Spinal cord (tissue), 10 donors: Measurements from ENCODE around the gene TRDN. TPM values are rescaled to one million over a fixed set of nuclear protein-coding genes. Genes with fewer than 3 reads are reported as not detected.
A peak's percentile ranks its signal among the peaks of the same experiment; 100 is the strongest.

Experiments
- DNase-seq, 6 donors: peaks; one replicate each; pipeline versions ENCODE4 v3.0.0 to v3.0.0-alpha.2; 2013 to 2015; ENCODE audit warnings: low spot score in 6 of 6, low read depth in 4 of 6
- H3K27ac ChIP-seq: one replicate; pipeline ENCODE4 v1.5.1; 2013; ENCODE audit warnings: low read depth, low read length, control low read depth
- H3K27me3 ChIP-seq: one replicate; pipeline ENCODE4 v1.6.1; 2013; ENCODE audit warnings: low read length; ENCODE audit not compliant: control insufficient read depth, insufficient read depth
- H3K36me3 ChIP-seq: one replicate; pipeline ENCODE4 v1.6.1; 2013; ENCODE audit warnings: low read length; ENCODE audit not compliant: control insufficient read depth, insufficient read depth
- H3K4me1 ChIP-seq: one replicate; pipeline ENCODE4 v1.6.1; 2013; ENCODE audit warnings: low read length; ENCODE audit not compliant: control insufficient read depth, insufficient read depth
- H3K4me3 ChIP-seq: one replicate; pipeline ENCODE4 v1.5.1; 2013; ENCODE audit warnings: low read depth, low read length, control low read depth
- H3K9me3 ChIP-seq: one replicate; pipeline ENCODE4 v1.6.1; 2013; ENCODE audit warnings: low read length; ENCODE audit not compliant: control insufficient read depth, insufficient read depth
- WGBS: methylation state at CpG from one replicate; pipeline ENCODE4 v1.1.5; 2013; ENCODE audit warnings: missing lambda C conversion rate; ENCODE audit not compliant: insufficient coverage; 5-methylcytosine and 5-hydroxymethylcytosine counted together
- polyA plus RNA-seq, 2 donors: library from polyadenylated mRNA; unstranded; fragments of 120-200 nt; gene quantifications; one replicate each; pipeline ENCODE4 v1.2.1, GENCODE V29; 2013; ENCODE audit not compliant: insufficient read length in 2 of 2
- total RNA-seq, 2 donors: library from RNA; depleted of rRNA in 1 of 2; stranded (reverse); fragments of 120-200 nt in 1 of 2; fragments of >200 nt in 1 of 2; gene quantifications; one replicate each; pipeline versions ENCODE4 v1.2.3 to v1.2.4, GENCODE V29; 2013 to 2014
- donor health status: healthy.

TRDN gene
- total and polyA plus RNA-seq, 4 donors, result 2.3 to 9.9 (median 3.0) TPM

DNA sequence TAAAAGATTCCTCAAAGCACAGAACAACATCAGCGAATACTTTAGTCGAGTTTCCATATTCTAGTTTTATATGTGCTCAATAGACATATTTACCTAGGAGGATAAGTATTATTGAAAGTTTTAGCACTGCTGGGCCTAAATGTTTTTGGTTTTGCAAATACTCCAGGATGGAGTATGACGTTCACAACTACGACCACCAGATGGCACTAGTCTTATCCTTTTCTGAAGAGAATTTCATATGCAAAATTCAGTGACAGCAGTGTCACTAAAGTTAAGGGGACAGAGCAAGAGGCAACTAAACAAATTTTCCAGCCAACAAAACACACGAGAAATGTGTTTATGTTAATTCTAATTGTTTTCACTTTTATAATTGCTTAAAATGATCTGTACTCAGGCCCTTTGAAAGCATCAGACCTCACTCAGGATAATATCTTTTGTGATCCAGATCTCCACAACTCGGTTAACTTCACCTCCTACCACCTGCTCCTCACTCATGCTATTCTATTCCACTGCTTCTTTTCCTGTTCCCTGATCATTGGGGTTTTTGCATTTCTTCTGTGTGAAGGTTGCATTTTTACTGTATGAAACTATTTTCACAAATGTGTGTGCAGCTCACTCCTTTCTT lies 220.8 kb downstream of the TRDN start:
- no peaks in the 10 kb centered on the region for H3K9me3 ChIP-seq
- no peaks in the 10 kb centered on the region for H3K27me3 ChIP-seq
- WGBS, result 0% methylated on average over 2 of the region's 6 CpGs
- H3K4me1 ChIP-seq, result no peaks in the 10 kb centered on the region
- H3K27ac ChIP-seq, result no peak overlapping the region
- H3K36me3 ChIP-seq, result no peaks in the 10 kb centered on the region
- H3K4me3 ChIP-seq, result no peak overlapping the region
- peak; percentile 59 to 95 (median 66) for DNase-seq

DNA sequence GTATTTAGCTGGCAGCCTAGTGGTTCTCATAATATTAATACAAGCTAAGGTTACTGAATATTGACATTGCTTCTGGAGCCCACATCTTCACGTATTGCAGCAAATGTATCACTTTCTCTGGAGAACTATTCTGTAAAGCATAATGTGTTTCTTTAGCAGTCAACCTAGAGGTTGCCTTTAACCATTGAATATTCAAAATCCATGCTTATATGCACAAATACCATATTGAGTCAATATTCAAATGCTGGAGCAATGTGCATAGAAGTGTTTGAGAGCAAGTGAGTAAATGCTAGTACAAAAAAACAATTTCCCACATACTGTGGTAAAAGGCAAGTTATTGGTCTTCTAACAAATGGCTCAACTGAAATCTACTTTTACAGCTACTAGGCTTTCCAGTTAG lies 231.8 kb downstream of the TRDN start:
- Histone ChIP-seq H3K27me3 (no peaks in the 10 kb centered on the region), H3K9me3 (no peaks in the 10 kb centered on the region), H3K4me3 (no peak overlapping the region), H3K36me3 (no peaks in the 10 kb centered on the region), H3K4me1 (no peaks in the 10 kb centered on the region), H3K27ac (no peak overlapping the region)
- no peak for DNase-seq
- no CpG with 5 or more reads among the region's 1 CpG for WGBS

DNA sequence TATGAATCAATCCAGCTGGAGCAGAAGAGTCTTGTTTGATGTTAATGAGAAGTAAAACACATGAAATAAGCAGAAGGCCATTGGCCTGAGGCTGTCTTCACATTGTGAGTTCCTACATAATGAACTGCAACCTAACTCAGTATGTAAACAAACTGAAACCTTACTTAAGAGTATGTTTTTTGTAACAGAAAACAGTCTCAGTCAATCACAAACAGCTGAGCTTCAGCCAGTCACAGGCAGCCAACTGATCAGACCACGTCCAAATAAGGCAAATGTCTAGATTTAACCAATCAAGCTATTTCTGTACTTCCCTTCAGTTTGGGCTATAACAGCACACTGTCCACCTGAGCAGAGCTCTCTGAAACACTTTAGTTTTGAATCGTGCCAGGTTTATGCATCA lies 234.7 kb downstream of the TRDN start:
- Histone ChIP-seq H3K36me3 (no peaks in the 10 kb centered on the region), H3K4me3 (no peak overlapping the region), H3K9me3 (no peaks in the 10 kb centered on the region), H3K27me3 (no peaks in the 10 kb centered on the region), H3K27ac (no peak overlapping the region), H3K4me1 (no peaks in the 10 kb centered on the region)
- peak in 1 of 6 donors; percentile 31 for DNase-seq
- WGBS, result 81% methylated on average over 2 of the region's 2 CpGs

DNA sequence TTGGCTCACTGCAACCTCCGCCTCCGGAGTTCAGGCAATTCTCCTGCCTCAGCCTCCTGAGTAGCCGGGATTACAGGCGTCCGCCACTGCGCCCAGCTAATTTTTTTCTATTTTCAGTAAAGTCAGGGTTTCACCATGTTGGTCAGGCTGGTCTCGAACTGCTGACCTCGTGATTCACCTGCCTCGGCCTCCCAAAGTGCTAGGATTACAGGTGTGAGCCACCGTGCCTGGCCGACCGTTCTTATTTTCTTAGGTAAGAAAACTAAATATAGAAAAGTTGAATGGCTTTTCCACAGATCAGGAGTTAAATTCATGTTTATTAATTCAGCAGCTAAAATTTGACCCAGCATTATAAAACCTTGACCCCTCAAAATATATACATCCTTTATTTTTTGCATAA lies 238.7 kb downstream of the TRDN start:
- no peaks in the 10 kb centered on the region for H3K36me3 ChIP-seq
- no peaks in the 10 kb centered on the region for H3K27me3 ChIP-seq
- H3K27ac ChIP-seq, result no peak overlapping the region
- no peaks in the 10 kb centered on the region for H3K9me3 ChIP-seq
- H3K4me1 ChIP-seq, result no peaks in the 10 kb centered on the region
- no peak overlapping the region for H3K4me3 ChIP-seq
- 92% methylated on average over 9 of the region's 12 CpGs for WGBS
- DNase-seq, result no peak

DNA sequence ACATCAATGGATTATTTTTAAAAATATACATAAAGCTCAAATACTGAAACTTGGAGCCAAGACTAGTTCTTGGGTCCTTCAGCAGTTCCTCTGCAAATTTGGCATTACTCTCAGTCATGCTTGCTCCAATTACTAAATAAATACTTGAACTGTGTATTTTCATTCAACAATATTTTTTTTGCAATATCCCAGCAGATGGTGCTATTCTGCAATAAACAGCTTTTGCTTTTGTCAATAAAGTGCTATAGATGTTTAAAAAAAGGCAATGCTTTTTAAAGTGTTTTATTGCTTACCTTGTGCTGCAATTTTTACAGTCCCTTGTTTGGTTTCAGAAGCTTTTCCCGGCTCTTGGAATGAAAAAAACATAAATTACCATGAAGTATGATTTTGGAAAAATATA lies 243.4 kb downstream of the TRDN start:
- no peak overlapping the region for H3K4me3 ChIP-seq
- WGBS, result no CpG with 5 or more reads among the region's 1 CpG

DNA sequence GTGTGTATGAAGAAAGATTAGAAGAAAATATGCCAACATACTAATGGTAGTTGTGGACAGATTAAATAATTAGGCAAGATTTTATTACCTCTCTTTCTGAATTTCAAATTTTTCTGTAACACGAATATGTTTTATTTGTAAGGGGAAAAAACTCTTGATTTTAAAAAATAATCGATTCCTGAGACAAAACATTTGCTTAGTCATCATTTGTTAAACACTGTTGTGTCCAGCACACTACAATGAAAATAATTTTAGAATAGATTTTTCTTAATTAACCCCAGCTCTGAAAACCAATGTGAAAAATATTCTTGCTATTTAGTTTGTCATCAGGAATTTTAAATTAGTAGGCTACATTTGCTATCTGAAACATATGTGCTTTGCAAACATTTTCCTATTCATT lies 253.0 kb downstream of the TRDN start:
- WGBS, result no CpG with 5 or more reads among the region's 2 CpGs
- no peaks in the 10 kb centered on the region for H3K4me1 ChIP-seq
- no peaks in the 10 kb centered on the region for H3K27me3 ChIP-seq
- H3K36me3 ChIP-seq, result no peaks in the 10 kb centered on the region
- H3K9me3 ChIP-seq, result no peaks in the 10 kb centered on the region
- H3K4me3 ChIP-seq, result no peak overlapping the region
- no peak overlapping the region for H3K27ac ChIP-seq
- DNase-seq, result no peak

More for the DNA sequence above, 243.4 kb downstream of the TRDN start:
- DNase-seq, result peak in 3 of 6 donors; percentile 15 to 83 (median 66)
- no peaks in the 10 kb centered on the region for H3K9me3 ChIP-seq
- no peaks in the 10 kb centered on the region for H3K4me1 ChIP-seq
- H3K36me3 ChIP-seq, result no peaks in the 10 kb centered on the region
- no peaks in the 10 kb centered on the region for H3K27me3 ChIP-seq
- H3K27ac ChIP-seq, result no peak overlapping the region

DNA sequence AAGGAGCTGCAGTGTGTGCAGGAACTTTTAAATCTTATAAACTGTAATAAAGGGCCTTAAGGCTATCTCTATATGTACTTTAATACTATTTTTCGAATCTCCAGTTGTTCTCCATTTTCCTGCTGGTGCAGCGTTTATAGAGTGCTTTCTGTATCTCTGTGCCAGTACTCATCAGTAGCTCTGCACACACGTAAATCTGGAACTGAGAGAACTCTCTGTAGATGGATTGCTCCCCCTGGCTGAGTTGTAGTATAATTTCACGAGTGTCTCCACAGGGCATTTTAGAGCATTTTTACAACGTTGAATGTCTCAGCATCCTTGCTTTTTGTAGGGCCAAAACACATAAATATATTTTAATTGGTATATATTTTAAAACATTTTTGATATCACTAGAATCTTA lies 256.5 kb downstream of the TRDN start:
- H3K27me3 ChIP-seq, result no peaks in the 10 kb centered on the region
- H3K4me1 ChIP-seq, result no peaks in the 10 kb centered on the region
- WGBS, result no CpG with 5 or more reads among the region's 5 CpGs
- no peaks in the 10 kb centered on the region for H3K9me3 ChIP-seq
- H3K4me3 ChIP-seq, result no peak overlapping the region
- DNase-seq, result peak in 5 of 6 donors; percentile 17 to 87 (median 39)
- no peaks in the 10 kb centered on the region for H3K36me3 ChIP-seq
- H3K27ac ChIP-seq, result no peak overlapping the region

DNA sequence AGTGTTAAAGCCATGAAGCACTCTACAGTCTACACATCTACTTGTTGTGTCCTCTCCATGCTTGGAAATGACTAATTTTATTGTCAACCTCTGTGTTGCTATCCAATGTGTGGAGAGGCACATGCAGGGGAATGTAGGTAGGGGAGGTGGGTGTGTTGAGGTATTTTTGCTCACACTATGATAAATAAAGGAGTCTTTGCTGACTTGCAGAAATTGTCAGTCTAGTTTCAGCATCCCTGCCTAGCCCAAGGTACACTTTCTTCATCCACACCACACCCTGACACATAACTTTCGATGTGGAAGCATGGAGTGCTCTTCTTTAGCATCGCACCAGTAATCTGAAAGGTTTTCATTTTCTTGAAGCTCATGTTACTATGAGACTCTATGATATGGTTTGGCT lies 264.0 kb downstream of the TRDN start:
- Histone ChIP-seq H3K9me3 (no peaks in the 10 kb centered on the region), H3K27me3 (no peaks in the 10 kb centered on the region), H3K36me3 (no peaks in the 10 kb centered on the region), H3K4me3 (no peak overlapping the region), H3K4me1 (no peaks in the 10 kb centered on the region), H3K27ac (no peak overlapping the region)
- DNase-seq, result no peak
- WGBS, result no CpG with 5 or more reads among the region's 2 CpGs

DNA sequence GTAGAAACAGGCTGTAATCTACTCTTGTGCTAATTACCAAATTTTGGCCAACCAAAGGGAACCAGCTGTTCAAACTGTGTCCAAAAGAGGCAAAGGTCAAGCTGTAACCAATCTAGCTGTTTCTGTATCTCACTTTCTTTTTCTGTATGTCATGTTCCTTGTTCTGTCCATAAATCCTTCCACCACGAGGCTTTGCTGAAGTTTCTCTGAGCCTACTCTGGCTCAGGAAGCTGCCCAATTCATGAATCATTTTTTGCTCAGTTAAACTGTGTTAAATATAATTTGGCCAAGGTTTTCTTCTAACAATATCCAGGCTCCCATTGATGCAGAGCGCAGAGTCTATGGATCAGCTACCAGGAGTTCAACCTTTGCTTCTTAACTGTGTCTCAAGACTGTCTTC lies 272.8 kb downstream of the TRDN start:
- H3K4me1 ChIP-seq, result no peaks in the 10 kb centered on the region
- H3K36me3 ChIP-seq, result no peaks in the 10 kb centered on the region
- H3K9me3 ChIP-seq, result no peaks in the 10 kb centered on the region
- no peak for DNase-seq
- no peaks in the 10 kb centered on the region for H3K27me3 ChIP-seq
- no peak overlapping the region for H3K4me3 ChIP-seq
- 100% methylated on average over 1 of the region's 2 CpGs for WGBS
- no peak overlapping the region for H3K27ac ChIP-seq

DNA sequence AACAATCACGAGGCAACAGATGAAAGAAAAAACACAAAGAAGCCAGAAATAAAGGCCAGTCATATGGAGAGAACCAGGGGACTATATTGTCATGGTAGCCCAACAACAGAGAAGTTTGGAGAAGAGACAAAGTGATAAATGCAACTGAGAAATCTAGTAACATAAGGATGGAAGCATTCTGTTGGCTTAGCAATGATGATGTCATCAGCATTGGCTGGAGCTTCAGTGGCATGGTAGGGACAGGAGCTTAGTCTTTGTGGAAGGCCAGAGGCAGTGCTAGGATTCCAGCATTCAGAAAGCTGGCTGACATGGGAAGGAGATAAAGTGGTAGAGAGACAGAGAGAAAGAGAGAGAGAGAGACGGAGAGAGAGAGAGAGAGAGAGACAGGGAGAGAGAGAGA lies 276.4 kb downstream of the TRDN start:
- Histone ChIP-seq H3K27ac (no peak overlapping the region), H3K36me3 (no peaks in the 10 kb centered on the region), H3K4me1 (no peaks in the 10 kb centered on the region), H3K27me3 (no peaks in the 10 kb centered on the region), H3K9me3 (no peaks in the 10 kb centered on the region), H3K4me3 (no peak overlapping the region)
- no peak for DNase-seq
- WGBS, result 94% methylated on average over 2 of the region's 2 CpGs
